Measurements from ENCODE around the gene PIMREG.

DNA sequence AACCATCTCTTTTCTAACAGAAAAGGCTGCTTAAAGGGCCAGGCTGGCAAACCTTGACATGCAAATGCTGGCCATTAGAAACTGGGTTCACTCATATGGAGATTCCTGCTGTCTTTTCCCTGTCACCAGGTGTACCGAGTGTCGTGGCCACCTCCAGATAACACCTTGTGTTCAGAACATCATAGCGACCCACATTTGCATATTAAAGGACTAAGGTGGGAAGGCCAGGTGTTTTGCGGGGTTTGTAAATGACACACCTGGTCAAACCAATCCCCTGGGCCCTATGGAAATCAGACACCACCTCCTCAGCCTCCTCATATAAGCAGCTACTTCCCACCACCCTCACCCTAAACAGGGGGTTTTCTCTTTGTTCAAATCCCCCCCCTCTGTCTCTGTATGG, 6.8 kb upstream of the PIMREG start:
- TF ChIP-seq, protein P1, sequence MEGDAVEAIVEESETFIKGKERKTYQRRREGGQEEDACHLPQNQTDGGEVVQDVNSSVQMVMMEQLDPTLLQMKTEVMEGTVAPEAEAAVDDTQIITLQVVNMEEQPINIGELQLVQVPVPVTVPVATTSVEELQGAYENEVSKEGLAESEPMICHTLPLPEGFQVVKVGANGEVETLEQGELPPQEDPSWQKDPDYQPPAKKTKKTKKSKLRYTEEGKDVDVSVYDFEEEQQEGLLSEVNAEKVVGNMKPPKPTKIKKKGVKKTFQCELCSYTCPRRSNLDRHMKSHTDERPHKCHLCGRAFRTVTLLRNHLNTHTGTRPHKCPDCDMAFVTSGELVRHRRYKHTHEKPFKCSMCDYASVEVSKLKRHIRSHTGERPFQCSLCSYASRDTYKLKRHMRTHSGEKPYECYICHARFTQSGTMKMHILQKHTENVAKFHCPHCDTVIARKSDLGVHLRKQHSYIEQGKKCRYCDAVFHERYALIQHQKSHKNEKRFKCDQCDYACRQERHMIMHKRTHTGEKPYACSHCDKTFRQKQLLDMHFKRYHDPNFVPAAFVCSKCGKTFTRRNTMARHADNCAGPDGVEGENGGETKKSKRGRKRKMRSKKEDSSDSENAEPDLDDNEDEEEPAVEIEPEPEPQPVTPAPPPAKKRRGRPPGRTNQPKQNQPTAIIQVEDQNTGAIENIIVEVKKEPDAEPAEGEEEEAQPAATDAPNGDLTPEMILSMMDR (IDR thresholded peaks at IDR 0.05), result no peak
- TF ChIP-seq POLR2A (IDR thresholded peaks at IDR 0.05), result no peak
- TF ChIP-seq EP300 (IDR thresholded peaks at IDR 0.05), result no peak
- TF ChIP-seq POLR2AphosphoS5 (IDR thresholded peaks at IDR 0.05), result no peak

Measured in suprapubic skin (tissue), 4 donors.